ENCODE measurements around the gene TRDN.

The TRDN gene

GRCh38 chr6:123168892-123169773 is 467.6 kb downstream of the TRDN start:
- no peak for TF ChIP-seq CTCF (IDR thresholded peaks at IDR 0.05; ENCODE audit: low read depth, low read length)
- DNase-seq (ENCODE audit: extremely low read depth, low read depth): no peak

GRCh38 chr6:123168466-123168865 is 468.3 kb downstream of the TRDN start:
- no peak for TF ChIP-seq CTCF (IDR thresholded peaks at IDR 0.05; ENCODE audit: low read depth, low read length)
- no peak for DNase-seq (ENCODE audit: extremely low read depth, low read depth)

All from AG09319 (cell line).